ENCODE measurements around the gene NDUFAF3.

NDUFAF3 gene

DNA sequence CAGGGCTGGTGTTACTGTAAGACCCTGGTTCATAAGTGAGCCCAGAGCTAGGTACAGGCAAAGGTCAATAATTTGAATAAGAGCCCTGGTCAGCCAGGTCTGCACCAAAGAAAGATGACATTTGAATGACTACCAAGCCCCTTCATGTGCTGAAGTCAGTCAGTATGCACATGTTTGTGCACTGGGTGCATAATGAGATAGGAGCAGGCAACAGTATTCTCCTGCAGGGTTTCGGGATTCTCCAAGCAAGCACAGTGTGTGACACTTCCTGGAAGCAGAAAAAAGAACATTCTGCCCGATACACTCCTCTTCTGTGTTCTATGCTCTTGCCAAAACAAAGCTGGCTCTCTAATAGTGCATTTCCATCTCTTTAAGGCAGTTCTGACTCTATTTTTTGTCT lies 12.7 kb downstream of the NDUFAF3 start:
- TF ChIP-seq TAF1 (IDR thresholded peaks at IDR 0.05; ENCODE audit: low read depth) (no peak), EP300 (IDR thresholded peaks at IDR 0.05; ENCODE audit: borderline replicate concordance) (no peak), YY1 (IDR thresholded peaks at IDR 0.05; ENCODE audit: low read depth) (no peak), TCF12 (IDR thresholded peaks at IDR 0.05; ENCODE audit: low read depth) (no peak), CEBPB (IDR thresholded peaks at IDR 0.05) (no peak), RAD21 (IDR thresholded peaks at IDR 0.05; ENCODE audit: low read depth) (no peak), NFIC (IDR thresholded peaks at IDR 0.05) (no peak), EGR1 (IDR thresholded peaks at IDR 0.05) (no peak), ZBTB7A (IDR thresholded peaks at IDR 0.05; ENCODE audit: low read depth) (no peak), TEAD4 (IDR thresholded peaks at IDR 0.05) (no peak), CREB1 (IDR thresholded peaks at IDR 0.05; ENCODE audit: low read depth) (no peak), FOXM1 (IDR thresholded peaks at IDR 0.05; ENCODE audit: borderline replicate concordance, low read depth) (no peak)
- TF ChIP-seq, protein P1, sequence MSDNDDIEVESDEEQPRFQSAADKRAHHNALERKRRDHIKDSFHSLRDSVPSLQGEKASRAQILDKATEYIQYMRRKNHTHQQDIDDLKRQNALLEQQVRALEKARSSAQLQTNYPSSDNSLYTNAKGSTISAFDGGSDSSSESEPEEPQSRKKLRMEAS (IDR thresholded peaks at IDR 0.05) = no peak
- TF ChIP-seq, protein P2, sequence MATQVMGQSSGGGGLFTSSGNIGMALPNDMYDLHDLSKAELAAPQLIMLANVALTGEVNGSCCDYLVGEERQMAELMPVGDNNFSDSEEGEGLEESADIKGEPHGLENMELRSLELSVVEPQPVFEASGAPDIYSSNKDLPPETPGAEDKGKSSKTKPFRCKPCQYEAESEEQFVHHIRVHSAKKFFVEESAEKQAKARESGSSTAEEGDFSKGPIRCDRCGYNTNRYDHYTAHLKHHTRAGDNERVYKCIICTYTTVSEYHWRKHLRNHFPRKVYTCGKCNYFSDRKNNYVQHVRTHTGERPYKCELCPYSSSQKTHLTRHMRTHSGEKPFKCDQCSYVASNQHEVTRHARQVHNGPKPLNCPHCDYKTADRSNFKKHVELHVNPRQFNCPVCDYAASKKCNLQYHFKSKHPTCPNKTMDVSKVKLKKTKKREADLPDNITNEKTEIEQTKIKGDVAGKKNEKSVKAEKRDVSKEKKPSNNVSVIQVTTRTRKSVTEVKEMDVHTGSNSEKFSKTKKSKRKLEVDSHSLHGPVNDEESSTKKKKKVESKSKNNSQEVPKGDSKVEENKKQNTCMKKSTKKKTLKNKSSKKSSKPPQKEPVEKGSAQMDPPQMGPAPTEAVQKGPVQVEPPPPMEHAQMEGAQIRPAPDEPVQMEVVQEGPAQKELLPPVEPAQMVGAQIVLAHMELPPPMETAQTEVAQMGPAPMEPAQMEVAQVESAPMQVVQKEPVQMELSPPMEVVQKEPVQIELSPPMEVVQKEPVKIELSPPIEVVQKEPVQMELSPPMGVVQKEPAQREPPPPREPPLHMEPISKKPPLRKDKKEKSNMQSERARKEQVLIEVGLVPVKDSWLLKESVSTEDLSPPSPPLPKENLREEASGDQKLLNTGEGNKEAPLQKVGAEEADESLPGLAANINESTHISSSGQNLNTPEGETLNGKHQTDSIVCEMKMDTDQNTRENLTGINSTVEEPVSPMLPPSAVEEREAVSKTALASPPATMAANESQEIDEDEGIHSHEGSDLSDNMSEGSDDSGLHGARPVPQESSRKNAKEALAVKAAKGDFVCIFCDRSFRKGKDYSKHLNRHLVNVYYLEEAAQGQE (IDR thresholded peaks at IDR 0.05; ENCODE audit: low read depth) = no peak
- TF ChIP-seq, protein P3, sequence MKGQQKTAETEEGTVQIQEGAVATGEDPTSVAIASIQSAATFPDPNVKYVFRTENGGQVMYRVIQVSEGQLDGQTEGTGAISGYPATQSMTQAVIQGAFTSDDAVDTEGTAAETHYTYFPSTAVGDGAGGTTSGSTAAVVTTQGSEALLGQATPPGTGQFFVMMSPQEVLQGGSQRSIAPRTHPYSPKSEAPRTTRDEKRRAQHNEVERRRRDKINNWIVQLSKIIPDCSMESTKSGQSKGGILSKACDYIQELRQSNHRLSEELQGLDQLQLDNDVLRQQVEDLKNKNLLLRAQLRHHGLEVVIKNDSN (IDR thresholded peaks at IDR 0.05) = no peak

DNA sequence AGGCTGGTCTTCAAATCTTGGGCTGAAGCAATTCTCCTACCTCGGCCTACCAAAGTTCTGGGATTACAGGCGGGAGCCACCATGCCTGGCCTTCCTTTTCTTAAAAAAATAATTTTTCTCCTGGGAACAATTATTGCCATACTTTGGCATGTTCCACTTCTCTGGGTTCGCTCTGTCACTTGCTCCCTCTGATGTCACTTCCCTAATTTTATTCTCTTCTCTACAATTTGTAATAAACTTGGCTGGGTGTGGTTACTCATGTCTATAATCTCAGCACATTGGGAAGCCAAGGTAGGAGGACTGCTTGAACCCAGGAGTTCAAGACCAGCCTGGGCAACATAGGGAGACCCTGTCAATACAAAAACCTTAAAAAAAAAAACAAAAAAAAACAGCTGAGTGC lies 13.4 kb downstream of the NDUFAF3 start:
- TF ChIP-seq, protein P3 (IDR thresholded peaks at IDR 0.05) = no peak
- TF ChIP-seq EP300 (IDR thresholded peaks at IDR 0.05; ENCODE audit: borderline replicate concordance) = no peak
- TF ChIP-seq, protein P2 (IDR thresholded peaks at IDR 0.05; ENCODE audit: low read depth) = no peak
- no peak for TF ChIP-seq TAF1 (IDR thresholded peaks at IDR 0.05; ENCODE audit: low read depth)
- no peak for TF ChIP-seq FOXM1 (IDR thresholded peaks at IDR 0.05; ENCODE audit: borderline replicate concordance, low read depth)
- TF ChIP-seq RAD21 (IDR thresholded peaks at IDR 0.05; ENCODE audit: low read depth) = no peak
- no peak for TF ChIP-seq CREB1 (IDR thresholded peaks at IDR 0.05; ENCODE audit: low read depth)
- no peak for TF ChIP-seq CEBPB (IDR thresholded peaks at IDR 0.05)
- TF ChIP-seq ZBTB7A (IDR thresholded peaks at IDR 0.05; ENCODE audit: low read depth) = no peak
- no peak for TF ChIP-seq YY1 (IDR thresholded peaks at IDR 0.05; ENCODE audit: low read depth)
- no peak for TF ChIP-seq TCF12 (IDR thresholded peaks at IDR 0.05; ENCODE audit: low read depth)
- no peak for TF ChIP-seq NFIC (IDR thresholded peaks at IDR 0.05)

DNA sequence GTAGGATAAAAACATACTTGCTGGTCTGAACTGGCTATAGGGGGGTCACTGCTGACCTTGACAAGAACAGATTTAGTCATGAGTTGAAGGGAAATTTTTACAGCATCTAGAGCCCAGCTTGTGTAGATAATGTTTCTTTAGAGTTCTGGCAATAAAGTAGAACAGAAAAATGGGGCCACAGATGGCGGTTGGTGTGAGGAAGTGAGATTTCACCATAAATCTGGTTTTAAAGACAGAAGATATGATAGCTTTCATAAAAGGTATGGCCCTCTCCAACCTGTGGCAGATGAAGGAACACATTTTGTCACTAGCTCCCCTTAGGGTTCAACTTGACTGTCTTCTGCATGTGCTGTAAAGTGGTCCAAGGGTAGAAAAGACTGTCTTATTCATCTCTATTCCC lies 31.6 kb downstream of the NDUFAF3 start:
- TF ChIP-seq TAF1 (IDR thresholded peaks at IDR 0.05; ENCODE audit: low read depth) (no peak), EP300 (IDR thresholded peaks at IDR 0.05; ENCODE audit: borderline replicate concordance) (no peak)

DNA sequence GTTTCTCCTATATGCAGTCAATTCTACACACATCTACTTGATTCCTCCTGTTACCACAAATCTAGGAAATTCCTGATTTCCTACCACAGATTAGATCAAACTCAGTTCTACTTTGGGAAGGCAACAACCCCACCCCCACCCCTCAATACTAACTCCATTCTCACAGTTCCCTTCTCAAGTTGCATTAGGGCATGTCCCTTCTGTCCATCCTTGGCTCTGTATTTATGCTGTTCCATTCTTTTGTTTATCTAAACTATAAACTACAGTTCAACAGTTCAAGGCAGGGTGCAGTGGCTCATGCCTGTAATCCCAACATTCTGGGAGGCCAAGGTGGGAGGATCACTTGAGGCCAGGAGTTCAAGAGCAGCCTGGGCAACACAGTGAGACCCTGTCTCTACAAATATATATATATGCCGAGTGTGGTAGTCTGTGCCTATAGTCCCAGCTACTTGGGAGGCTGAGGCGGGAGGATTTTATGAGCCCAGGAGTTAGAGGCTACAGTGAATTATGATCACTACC lies 32.5 kb downstream of the NDUFAF3 start:
- no peak for TF ChIP-seq EGR1 (IDR thresholded peaks at IDR 0.05)

DNA sequence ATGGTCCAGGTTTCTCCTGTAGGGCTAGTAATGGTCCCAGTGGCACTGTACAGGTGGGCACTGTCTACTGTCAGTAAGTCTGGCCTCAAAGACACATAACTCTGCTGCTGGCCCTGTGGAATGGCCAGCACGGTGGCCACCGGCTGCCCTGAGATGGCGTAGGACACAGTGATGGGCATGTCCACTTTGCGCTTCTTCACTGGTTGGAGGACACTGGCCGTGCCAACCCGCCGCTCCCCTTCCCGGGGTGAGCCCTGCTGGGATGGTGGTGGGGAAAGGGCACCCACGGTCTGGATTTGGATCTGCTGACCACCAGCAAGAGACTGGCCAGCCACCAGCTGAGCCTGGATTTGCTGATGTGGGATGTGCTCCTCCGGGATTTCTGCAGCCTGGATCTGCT lies 35.3 kb downstream of the NDUFAF3 start:
- TF ChIP-seq EGR1 (IDR thresholded peaks at IDR 0.05) = no peak

DNA sequence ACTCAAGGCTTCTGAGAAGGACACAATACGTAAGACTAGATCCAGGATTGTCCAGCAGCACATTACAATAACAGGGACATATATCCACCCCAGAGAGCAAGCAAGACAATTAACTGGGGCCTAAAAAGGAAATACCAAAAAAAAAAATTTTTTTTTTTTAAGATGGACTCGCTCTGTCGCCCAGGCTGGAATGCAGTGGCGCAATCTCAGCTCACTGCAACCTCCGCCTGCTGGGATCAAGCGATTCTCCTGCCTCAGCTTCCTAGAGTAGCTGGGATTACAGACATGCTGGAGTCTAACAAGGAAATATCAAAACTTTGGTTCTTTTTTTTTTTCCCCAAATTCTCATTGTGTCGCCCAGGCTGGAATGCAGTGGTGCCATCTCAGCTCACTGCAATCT lies 36.1 kb downstream of the NDUFAF3 start:
- peak; percentile 94 for TF ChIP-seq CEBPB (IDR thresholded peaks at IDR 0.05)
- TF ChIP-seq TAF1 (IDR thresholded peaks at IDR 0.05; ENCODE audit: low read depth) = no peak
- TF ChIP-seq RAD21 (IDR thresholded peaks at IDR 0.05; ENCODE audit: low read depth) = no peak
- TF ChIP-seq, protein P1 (IDR thresholded peaks at IDR 0.05) = 0 out of 2 replicates have a peak, but pooled peaks have one; percentile 13
- no peak for TF ChIP-seq NFIC (IDR thresholded peaks at IDR 0.05)
- TF ChIP-seq TEAD4 (IDR thresholded peaks at IDR 0.05) = peak; percentile 84
- TF ChIP-seq EP300 (IDR thresholded peaks at IDR 0.05; ENCODE audit: borderline replicate concordance) = no peak
- TF ChIP-seq, protein P2 (IDR thresholded peaks at IDR 0.05; ENCODE audit: low read depth) = no peak
- TF ChIP-seq YY1 (IDR thresholded peaks at IDR 0.05; ENCODE audit: low read depth) = no peak
- no peak for TF ChIP-seq EGR1 (IDR thresholded peaks at IDR 0.05)
